H9 (cell line): ENCODE measurements around the gene USP12. TPM values are rescaled to one million over a fixed set of nuclear protein-coding genes. Genes with fewer than 3 reads are reported as not detected.

Experiments
- DNase-seq: peaks from one replicate; pipeline ENCODE4 v3.0.0-alpha.2; 2017
- H2AFZ ChIP-seq: one replicate; pipeline ENCODE4 v1.6.1; 2013; ENCODE audit warnings: mild to moderate bottlenecking, low read length, control low read depth, moderate library complexity
- H2AK5ac ChIP-seq: 2 replicates; pipeline ENCODE4 v1.6.1; 2013; ENCODE audit warnings: low read length, control low read depth, mixed read lengths; ENCODE audit not compliant: insufficient read length
- H2BK120ac ChIP-seq: one replicate; pipeline ENCODE4 v1.6.1; 2013; ENCODE audit warnings: low read depth, mild to moderate bottlenecking, low read length, control low read depth, inconsistent platforms; ENCODE audit not compliant: poor library complexity, severe bottlenecking
- H2BK12ac ChIP-seq: 2 replicates; pipeline ENCODE4 v1.6.1; 2013; ENCODE audit warnings: low read length, control low read depth, mixed read lengths, low read depth; ENCODE audit not compliant: insufficient read length
- H2BK15ac ChIP-seq: 2 replicates; pipeline ENCODE4 v1.6.1; 2013; ENCODE audit warnings: low read depth, low read length, control low read depth
- H2BK20ac ChIP-seq: one replicate; pipeline ENCODE4 v1.6.1; 2013; ENCODE audit warnings: low read depth, mild to moderate bottlenecking, low read length, control low read depth, inconsistent platforms; ENCODE audit not compliant: poor library complexity, severe bottlenecking
- H2BK5ac ChIP-seq: 2 replicates; pipeline ENCODE4 v1.6.1; 2013; ENCODE audit warnings: low read length, control low read depth, mixed read lengths; ENCODE audit not compliant: insufficient read length
- H3K14ac ChIP-seq: 2 replicates; pipeline ENCODE4 v1.6.1; 2013; ENCODE audit warnings: low read length, control low read depth; ENCODE audit not compliant: insufficient read depth
- H3K18ac ChIP-seq: 2 replicates; pipeline ENCODE4 v1.6.1; 2013; ENCODE audit warnings: low read depth, mild to moderate bottlenecking, mixed read lengths, low read length, control low read depth; ENCODE audit not compliant: insufficient read length
- H3K23ac ChIP-seq: 2 replicates; pipeline ENCODE4 v1.6.1; 2013; ENCODE audit warnings: low read length, control low read depth, mixed read lengths, low read depth; ENCODE audit not compliant: insufficient read length
- H3K23me2 ChIP-seq: 2 replicates; pipeline ENCODE4 v1.6.1; 2013; ENCODE audit warnings: low read depth, mild to moderate bottlenecking, mixed read lengths, low read length, control low read depth; ENCODE audit not compliant: insufficient read length, poor library complexity, severe bottlenecking
- H3K27ac ChIP-seq: 2 replicates; pipeline ENCODE4 v1.5.1; 2013; ENCODE audit warnings: low read length, control low read depth, mixed read lengths, low read depth; ENCODE audit not compliant: insufficient read length
- H3K27me3 ChIP-seq: 2 replicates; pipeline ENCODE4 v1.6.1; 2013; ENCODE audit warnings: low read length, control low read depth, inconsistent platforms; ENCODE audit not compliant: insufficient read depth
- H3K4ac ChIP-seq: 2 replicates; pipeline ENCODE4 v1.6.1; 2013; ENCODE audit warnings: low read depth, mild to moderate bottlenecking, control low read depth, inconsistent platforms, low read length, moderate library complexity
- H3K4me1 ChIP-seq: 2 replicates; pipeline ENCODE4 v1.6.1; 2013; ENCODE audit warnings: low read length, control low read depth, inconsistent platforms; ENCODE audit not compliant: insufficient read depth
- H3K4me2 ChIP-seq: 2 replicates; pipeline ENCODE4 v1.6.1; 2013; ENCODE audit warnings: low read length, control low read depth, mixed read lengths; ENCODE audit not compliant: insufficient read length, insufficient read depth
- H3K56ac ChIP-seq: 2 replicates; pipeline ENCODE4 v1.6.1; 2013; ENCODE audit warnings: low read depth, mild to moderate bottlenecking, mixed read lengths, low read length, control low read depth; ENCODE audit not compliant: insufficient read length
- H3K79me1 ChIP-seq: 2 replicates; pipeline ENCODE4 v1.6.1; 2013; ENCODE audit warnings: low read depth, mild to moderate bottlenecking, moderate library complexity, low read length, control low read depth, inconsistent platforms; ENCODE audit not compliant: insufficient read depth, poor library complexity, severe bottlenecking
- H3K79me2 ChIP-seq: 2 replicates; pipeline ENCODE4 v1.6.1; 2013; ENCODE audit warnings: low read length, control low read depth, inconsistent platforms; ENCODE audit not compliant: insufficient read depth
- H3K9ac ChIP-seq: 2 replicates; pipeline ENCODE4 v1.6.1; 2013; ENCODE audit warnings: low read length, control low read depth, mixed read lengths; ENCODE audit not compliant: insufficient read length; ENCODE audit errors: extremely low read depth
- H3K9me3 ChIP-seq: one replicate; pipeline ENCODE4 v1.6.1; 2013; ENCODE audit warnings: low read depth, low read length, inconsistent platforms; ENCODE audit not compliant: control insufficient read depth
- H3T11ph ChIP-seq: one replicate; pipeline ENCODE4 v1.6.1; 2013; ENCODE audit warnings: mild to moderate bottlenecking, low read length, control low read depth, inconsistent platforms
- H4K20me1 ChIP-seq: one replicate; pipeline ENCODE4 v1.6.1; 2013; ENCODE audit not compliant: control insufficient read depth, insufficient read length, insufficient read depth
- H4K5ac ChIP-seq: 2 replicates; pipeline ENCODE4 v1.6.1; 2013; ENCODE audit warnings: low read depth, mild to moderate bottlenecking, mixed read lengths, low read length, control low read depth; ENCODE audit not compliant: insufficient read length
- H4K8ac ChIP-seq: replicated peaks from 2 replicates; pipeline ENCODE4 v1.6.1; 2013; ENCODE audit warnings: low read length, control low read depth, mixed read lengths, low read depth; ENCODE audit not compliant: insufficient read length
- H4K91ac ChIP-seq: 2 replicates; pipeline ENCODE4 v1.6.1; 2013; ENCODE audit warnings: low read depth, mild to moderate bottlenecking, moderate library complexity, mixed read lengths, low read length, control low read depth; ENCODE audit not compliant: insufficient read length
- H3K27ac Mint-ChIP-seq, 3 experiments: 2 replicates in 2 of 3; 3 replicates in 1 of 3; pipeline ENCODE4 v1.8.0; 2020 to 2021; ENCODE audit warnings: mixed read lengths in 3 of 3, mild to moderate bottlenecking in 1 of 3, moderate library complexity in 1 of 3
- H3K27me3 Mint-ChIP-seq: 2 replicates; pipeline ENCODE4 v1.8.0; 2021; ENCODE audit warnings: low read depth, mild to moderate bottlenecking, moderate library complexity, mixed read lengths
- H3K36me3 Mint-ChIP-seq, 3 experiments: 2 replicates in 2 of 3; 3 replicates in 1 of 3; pipeline ENCODE4 v1.8.0; 2020 to 2021; ENCODE audit warnings: low read depth in 3 of 3, mixed read lengths in 3 of 3; ENCODE audit not compliant: insufficient read depth in 1 of 3
- H3K4me1 Mint-ChIP-seq, 2 experiments: 2 replicates each; pipeline ENCODE4 v1.8.0; 2020; ENCODE audit warnings: mixed read lengths in 2 of 2
- H3K4me3 Mint-ChIP-seq, 2 experiments: 2 replicates in 1 of 2; 3 replicates in 1 of 2; pipeline ENCODE4 v1.8.0; 2020 to 2021; ENCODE audit warnings: mild to moderate bottlenecking in 2 of 2, mixed read lengths in 2 of 2, moderate library complexity in 1 of 2
- H3K9me3 Mint-ChIP-seq, 2 experiments: 2 replicates in 1 of 2; 3 replicates in 1 of 2; pipeline ENCODE4 v1.8.0; 2020; ENCODE audit warnings: mild to moderate bottlenecking in 2 of 2, mixed read lengths in 2 of 2, moderate library complexity in 1 of 2
- WGBS: extraction: QIAGEN DNeasy Blood & Tissue Kit; methylation state at CpG from one replicate; pipeline ENCODE4 v1.1.7; 2013; ENCODE audit warnings: missing lambda C conversion rate, low lambda C conversion rate, mixed read lengths; ENCODE audit not compliant: insufficient read length; ENCODE audit errors: extremely low coverage; 5-methylcytosine and 5-hydroxymethylcytosine counted together
- total RNA-seq: library from RNA; stranded (reverse); gene quantifications from 2 replicates; pipeline ENCODE4 v1.2.1, GENCODE V29; 2021
- TF ChIP-seq, protein P1 (sequence below): fragments of 200-600 bp; sonication (generic); conservative IDR thresholded peaks from 3 replicates; pipeline ENCODE4 v1.8.0; 2021; ENCODE audit warnings: antibody characterized with exemption, mild to moderate bottlenecking

Gene USP12
- total RNA-seq, 1 experiment from 2014 or later = 24.8 TPM

DNA sequence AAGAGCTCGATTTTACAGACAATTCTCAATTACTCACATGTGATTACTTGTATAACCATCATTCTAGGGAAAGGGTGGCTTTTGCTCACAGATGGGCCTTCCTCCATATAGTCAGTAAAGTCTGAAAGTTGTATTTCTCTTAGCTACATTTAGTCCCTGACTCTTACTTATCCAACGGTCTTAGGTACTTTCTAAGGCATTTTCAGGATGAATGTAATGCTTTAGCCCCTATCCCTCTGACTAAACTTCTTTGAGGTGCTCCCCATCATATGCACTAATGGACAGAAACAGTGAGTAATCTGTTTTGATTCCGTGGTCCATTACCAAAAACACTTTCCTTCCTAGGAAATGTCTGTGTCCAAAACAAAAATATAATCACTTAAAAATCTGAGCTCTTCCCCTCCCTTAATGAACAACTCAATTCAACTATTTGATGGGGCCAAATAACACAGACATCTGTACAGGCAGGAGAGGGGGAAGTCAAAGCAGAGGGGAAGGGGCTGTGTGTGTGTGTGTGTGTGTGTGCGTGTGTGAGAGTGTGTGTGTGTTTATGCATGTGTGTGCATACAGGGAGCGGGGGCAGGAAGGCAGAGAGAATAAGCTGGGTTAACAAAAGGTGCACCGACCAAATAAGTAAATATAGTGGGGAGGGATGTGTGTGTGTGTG is 84.9 kb downstream of the USP12 start:
- no peak overlapping the region for H4K91ac ChIP-seq
- H3K4me2 ChIP-seq = no peak overlapping the region
- no peak overlapping the region for H2BK12ac ChIP-seq
- no peaks in the 10 kb centered on the region for H3K9me3 ChIP-seq
- no peak overlapping the region for H2AFZ ChIP-seq
- peaks cover 14 to 32% (median 26%) of the 10 kb centered on the region in 3 experiments; a peak in 6 of 7 replicates for H3K36me3 Mint-ChIP-seq
- no peak overlapping the region for H3K56ac ChIP-seq
- H3K27me3 Mint-ChIP-seq = no peaks in the 10 kb centered on the region
- no peak overlapping the region for H2BK120ac ChIP-seq
- H3K23ac ChIP-seq = no peak overlapping the region
- H3K4ac ChIP-seq = no peak overlapping the region
- no peaks in the 10 kb centered on the region for H3K79me2 ChIP-seq
- no peaks in the 10 kb centered on the region for H4K20me1 ChIP-seq
- no peak overlapping the region for H4K8ac ChIP-seq
- no peaks in the 10 kb centered on the region for H3K79me1 ChIP-seq
- H3K9me3 Mint-ChIP-seq = no peaks in the 10 kb centered on the region; a peak in 2 of 5 replicates
- H3K27me3 ChIP-seq = no peaks in the 10 kb centered on the region
- no CpG with 5 or more reads among the region's 6 CpGs for WGBS
- no peak overlapping the region for H3K14ac ChIP-seq
- no peak overlapping the region for H4K5ac ChIP-seq
- H3K4me1 Mint-ChIP-seq = no peaks in the 10 kb centered on the region
- H3K27ac Mint-ChIP-seq = no peak overlapping the region; a peak in 1 of 7 replicates
- no peak overlapping the region for H3K18ac ChIP-seq
- no peak overlapping the region for H3K4me3 Mint-ChIP-seq
- no peak overlapping the region for H3K9ac ChIP-seq
- TF ChIP-seq, protein P1, sequence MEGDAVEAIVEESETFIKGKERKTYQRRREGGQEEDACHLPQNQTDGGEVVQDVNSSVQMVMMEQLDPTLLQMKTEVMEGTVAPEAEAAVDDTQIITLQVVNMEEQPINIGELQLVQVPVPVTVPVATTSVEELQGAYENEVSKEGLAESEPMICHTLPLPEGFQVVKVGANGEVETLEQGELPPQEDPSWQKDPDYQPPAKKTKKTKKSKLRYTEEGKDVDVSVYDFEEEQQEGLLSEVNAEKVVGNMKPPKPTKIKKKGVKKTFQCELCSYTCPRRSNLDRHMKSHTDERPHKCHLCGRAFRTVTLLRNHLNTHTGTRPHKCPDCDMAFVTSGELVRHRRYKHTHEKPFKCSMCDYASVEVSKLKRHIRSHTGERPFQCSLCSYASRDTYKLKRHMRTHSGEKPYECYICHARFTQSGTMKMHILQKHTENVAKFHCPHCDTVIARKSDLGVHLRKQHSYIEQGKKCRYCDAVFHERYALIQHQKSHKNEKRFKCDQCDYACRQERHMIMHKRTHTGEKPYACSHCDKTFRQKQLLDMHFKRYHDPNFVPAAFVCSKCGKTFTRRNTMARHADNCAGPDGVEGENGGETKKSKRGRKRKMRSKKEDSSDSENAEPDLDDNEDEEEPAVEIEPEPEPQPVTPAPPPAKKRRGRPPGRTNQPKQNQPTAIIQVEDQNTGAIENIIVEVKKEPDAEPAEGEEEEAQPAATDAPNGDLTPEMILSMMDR = no peak
- no peak overlapping the region for H2BK5ac ChIP-seq
- H3K27ac ChIP-seq = no peak overlapping the region
- no peak overlapping the region for H3T11ph ChIP-seq
- H2AK5ac ChIP-seq = no peak overlapping the region
- no peak overlapping the region for H2BK20ac ChIP-seq
- no peak overlapping the region for H2BK15ac ChIP-seq
- H3K23me2 ChIP-seq = no peaks in the 10 kb centered on the region
- no peak for DNase-seq
- no peaks in the 10 kb centered on the region for H3K4me1 ChIP-seq
